Embryonic facial prominence (tissue), 1 donor: ENCODE results near the gene ARMC5.
"Not testable (repeated sequence)": the region's sequence is repeated elsewhere in the genome, so short reads cannot be mapped to it uniquely, and the experiment has no call there.

ENCODE experiments used
- DNase-seq: peaks from one replicate; pipeline ENCODE4 v3.0.0-alpha.2; 2016; ENCODE audit errors: extremely low spot score

Gene ARMC5

GRCh38 chr16:31496670-31497069, 37.4 kb downstream of the ARMC5 start:
- no peak for DNase-seq

- DNase-seq, result no peak
Measured at GRCh38 chr16:31498493-31498892, 39.2 kb downstream of the ARMC5 start.

- no peak for DNase-seq
Measured at GRCh38 chr16:31499928-31500327, 40.6 kb downstream of the ARMC5 start.

- no peak for DNase-seq
Measured at GRCh38 chr16:31501226-31501965, 42.1 kb downstream of the ARMC5 start.

- DNase-seq, result no peak
Measured at GRCh38 chr16:31501966-31502348, 42.7 kb downstream of the ARMC5 start.

GRCh38 chr16:31502981-31503380, 43.7 kb downstream of the ARMC5 start:
- DNase-seq, result no peak

- DNase-seq, result not testable (repeated sequence)
Measured at GRCh38 chr16:31503555-31503954, 44.3 kb downstream of the ARMC5 start.

- DNase-seq, result no peak
Measured at GRCh38 chr16:31504159-31504558, 44.9 kb downstream of the ARMC5 start.

- no peak for DNase-seq
Measured at GRCh38 chr16:31505483-31505882, 46.2 kb downstream of the ARMC5 start.

- DNase-seq, result no peak
Measured at GRCh38 chr16:31507617-31507928, 48.3 kb downstream of the ARMC5 start.

GRCh38 chr16:31507929-31508705, 48.8 kb downstream of the ARMC5 start, which contains the start of gene RUSF1:
Gene RUSF1 (minus strand): TSS chr16:31508391. CDS start chr16:31508373, 18 bp downstream.
- peak; percentile 78 for DNase-seq

- peak; percentile 42 for DNase-seq
Measured at GRCh38 chr16:31508706-31509195, 49.5 kb downstream of the ARMC5 start.

GRCh38 chr16:31513126-31513525, 53.8 kb downstream of the ARMC5 start:
- DNase-seq, result no peak

GRCh38 chr16:31513884-31514283, 54.6 kb downstream of the ARMC5 start:
- DNase-seq, result no peak
